GM12874 (cell line): Measurements from ENCODE around the gene EPS8L2.

Source experiments
- TF ChIP-seq, protein P1 (sequence below): IDR thresholded peaks from 2 replicates; pipeline ENCODE4 v1.5.1; 2011; ENCODE audit warnings: low read depth, mild to moderate bottlenecking, control low read depth, low read length, moderate library complexity; ENCODE audit not compliant: insufficient read depth

EPS8L2 gene

DNA sequence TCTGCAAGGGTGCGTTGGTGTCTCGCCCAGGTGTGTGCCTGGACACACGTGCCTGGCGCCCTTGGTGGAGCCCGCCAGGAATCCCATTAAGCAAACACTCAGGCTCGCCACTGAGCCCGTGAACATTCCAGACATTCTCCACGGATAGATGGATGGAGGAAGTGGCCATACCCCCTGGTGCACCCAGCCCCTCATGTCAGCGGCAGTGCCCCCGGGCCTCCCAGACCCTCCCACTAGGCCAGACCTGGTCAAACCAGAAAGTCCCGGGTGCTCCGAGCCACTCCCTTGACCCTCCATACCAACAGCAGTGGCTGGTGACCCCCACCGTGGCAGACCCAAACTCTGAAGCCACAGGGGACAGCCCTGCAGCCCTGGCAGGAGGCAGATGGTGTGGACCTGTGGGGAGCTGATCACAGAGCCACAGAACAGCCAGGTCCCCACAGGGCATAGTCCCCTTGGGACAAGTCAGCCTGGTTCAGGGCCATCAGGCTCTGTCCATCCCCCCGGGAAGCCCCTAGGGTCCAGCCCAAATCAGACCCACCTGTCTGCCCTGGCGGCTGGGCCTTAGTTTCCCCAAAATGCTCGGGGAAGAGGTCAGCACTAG is 1.9 kb downstream of the EPS8L2 start:
- TF ChIP-seq, protein P1, sequence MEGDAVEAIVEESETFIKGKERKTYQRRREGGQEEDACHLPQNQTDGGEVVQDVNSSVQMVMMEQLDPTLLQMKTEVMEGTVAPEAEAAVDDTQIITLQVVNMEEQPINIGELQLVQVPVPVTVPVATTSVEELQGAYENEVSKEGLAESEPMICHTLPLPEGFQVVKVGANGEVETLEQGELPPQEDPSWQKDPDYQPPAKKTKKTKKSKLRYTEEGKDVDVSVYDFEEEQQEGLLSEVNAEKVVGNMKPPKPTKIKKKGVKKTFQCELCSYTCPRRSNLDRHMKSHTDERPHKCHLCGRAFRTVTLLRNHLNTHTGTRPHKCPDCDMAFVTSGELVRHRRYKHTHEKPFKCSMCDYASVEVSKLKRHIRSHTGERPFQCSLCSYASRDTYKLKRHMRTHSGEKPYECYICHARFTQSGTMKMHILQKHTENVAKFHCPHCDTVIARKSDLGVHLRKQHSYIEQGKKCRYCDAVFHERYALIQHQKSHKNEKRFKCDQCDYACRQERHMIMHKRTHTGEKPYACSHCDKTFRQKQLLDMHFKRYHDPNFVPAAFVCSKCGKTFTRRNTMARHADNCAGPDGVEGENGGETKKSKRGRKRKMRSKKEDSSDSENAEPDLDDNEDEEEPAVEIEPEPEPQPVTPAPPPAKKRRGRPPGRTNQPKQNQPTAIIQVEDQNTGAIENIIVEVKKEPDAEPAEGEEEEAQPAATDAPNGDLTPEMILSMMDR = no peak

DNA sequence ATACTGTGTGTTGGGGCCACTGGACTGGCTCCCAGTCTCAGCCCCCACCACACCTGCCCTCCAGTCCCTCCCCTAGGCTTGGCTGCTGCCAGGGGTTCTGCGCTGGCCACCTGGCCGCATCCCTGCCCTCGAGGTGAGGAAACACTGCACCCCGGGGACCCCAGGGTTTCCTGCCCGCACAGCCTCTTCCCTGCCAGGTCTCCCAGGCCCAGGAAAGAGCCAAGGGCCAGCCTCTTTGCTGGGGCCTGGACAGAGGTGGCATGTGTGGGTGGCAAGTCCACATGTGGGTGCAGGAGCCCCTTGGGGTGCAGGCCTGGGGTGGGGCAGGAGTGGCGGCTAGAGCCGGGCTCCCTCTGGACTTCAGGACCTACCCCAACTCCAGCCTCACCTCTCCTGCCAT is 2.5 kb downstream of the EPS8L2 start:
- TF ChIP-seq, protein P1 = no peak

DNA sequence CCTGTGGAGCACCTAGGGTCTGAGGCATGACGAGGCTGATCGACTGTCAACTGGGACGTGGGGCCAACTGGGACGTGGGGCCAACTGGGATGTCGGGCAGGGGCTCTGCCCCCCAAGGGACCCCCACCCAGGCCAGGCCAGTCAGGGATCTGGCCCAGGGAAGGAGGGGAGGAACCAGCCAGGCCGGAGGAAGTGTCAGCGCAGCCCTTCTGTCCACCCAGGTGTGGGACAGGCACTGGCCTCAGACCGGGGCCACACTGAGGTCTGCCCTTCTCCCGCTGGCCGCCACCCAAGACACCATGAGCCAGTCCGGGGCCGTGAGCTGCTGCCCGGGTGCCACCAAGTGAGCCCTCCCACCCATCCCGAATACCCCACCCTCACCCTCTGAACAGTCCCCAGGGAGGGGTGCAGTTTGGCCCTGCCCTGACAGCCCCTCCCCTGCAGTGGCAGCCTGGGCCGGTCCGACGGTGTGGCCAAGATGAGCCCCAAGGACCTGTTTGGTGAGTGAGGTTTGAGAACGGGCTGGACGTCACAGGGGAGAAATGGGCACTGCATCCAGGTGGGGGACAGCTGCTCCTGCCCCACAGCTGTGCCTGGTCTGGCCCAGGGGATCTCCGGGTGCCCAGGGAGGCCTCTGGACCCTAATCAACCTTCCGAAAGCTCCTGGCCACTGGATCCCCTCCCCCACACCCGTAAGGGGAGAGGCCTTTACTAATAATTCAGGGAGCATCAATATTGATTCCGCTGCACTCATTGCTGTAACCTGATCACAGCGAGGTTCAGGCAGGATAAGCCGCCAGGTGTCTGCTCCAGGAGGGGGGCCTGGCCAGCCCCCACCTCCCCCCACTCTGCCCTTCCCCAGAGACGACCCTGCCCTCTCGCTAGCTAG is 3.3 kb downstream of the EPS8L2 start:
- TF ChIP-seq, protein P1 = no peak

DNA sequence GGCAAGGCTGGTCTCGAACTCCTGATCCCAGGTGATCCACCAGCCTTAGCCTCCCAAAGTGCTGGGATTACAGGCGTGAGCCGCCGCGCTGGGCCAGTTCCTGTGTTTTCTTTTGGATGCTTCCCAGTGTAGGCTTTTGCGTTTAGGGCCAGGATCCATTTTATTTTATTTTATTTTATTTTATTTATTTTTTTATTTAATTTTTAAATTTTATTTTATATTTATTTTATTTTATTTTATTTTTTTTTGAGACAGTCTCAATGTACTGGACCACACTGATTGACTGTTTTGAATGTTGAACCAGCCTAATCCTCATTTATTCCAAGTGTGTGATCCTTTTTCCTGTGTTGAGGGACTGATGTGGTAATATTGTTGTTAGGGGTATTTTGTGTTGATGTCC is 8.4 kb downstream of the EPS8L2 start:
- TF ChIP-seq, protein P1 = no peak

DNA sequence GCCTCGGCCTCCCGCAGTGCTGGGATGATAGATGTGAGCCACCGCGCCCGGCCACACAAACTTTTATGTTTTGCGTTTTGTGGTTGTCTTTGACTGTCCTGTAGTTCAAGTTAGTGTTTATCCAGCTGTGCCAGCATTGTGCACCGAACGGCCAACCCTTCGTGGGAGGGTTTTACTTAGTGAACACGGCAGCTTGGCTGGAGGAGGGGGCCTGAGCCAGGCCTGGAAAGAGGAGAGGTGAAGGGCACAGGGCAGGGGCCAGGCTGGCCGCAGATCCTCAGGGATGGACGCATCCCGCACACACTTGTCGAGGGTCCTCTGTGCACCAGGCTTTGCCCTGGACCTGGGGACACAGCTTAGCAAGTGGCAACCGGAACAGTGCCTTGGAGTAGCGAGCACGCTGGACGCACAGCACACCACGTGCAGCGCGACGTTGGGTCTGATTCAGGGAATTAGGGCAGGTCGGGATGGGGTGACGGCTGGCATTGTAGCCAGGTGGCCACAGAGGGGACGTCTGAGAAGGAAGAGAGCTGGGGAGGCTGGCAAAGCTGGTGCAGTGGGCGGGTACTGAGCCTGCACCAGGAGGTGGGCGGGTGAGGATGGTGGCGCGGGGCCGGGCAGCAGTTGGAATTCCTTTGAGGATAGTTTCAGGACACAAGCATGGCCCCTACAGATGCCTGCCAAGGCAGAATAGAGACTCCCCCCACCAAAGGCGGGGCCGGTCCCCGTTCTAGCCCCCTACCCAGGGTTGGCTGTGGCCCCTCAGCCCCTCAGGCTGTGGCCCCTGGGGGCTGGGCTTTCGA is 13.4 kb downstream of the EPS8L2 start:
- TF ChIP-seq, protein P1 = no peak

DNA sequence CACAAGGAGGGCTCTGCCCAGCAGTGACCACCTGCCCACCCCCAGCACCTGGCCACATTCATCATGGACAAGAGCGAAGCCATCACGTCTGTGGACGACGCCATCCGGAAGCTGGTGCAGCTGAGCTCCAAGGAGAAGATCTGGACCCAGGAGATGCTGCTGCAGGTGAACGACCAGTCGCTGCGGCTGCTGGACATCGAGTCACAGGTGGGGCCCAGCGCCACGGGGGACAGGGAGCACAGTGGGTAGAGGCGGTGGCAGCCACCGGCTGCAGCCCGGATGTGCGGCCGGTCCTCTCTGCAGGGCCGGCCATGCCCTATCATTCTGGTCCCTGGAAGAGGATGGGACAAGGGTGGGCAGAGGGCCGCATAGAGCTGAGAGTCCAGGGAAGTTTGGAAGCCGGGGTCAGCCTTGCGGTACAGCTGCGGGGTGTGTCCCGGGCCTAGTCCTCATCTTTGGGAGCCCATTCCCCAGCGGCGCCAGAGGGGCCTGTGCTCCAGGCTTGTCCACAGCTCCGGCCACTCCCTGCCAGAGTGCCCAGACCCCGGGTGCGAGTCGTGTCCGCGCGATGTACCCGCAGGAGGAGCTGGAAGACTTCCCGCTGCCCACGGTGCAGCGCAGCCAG is 14.1 kb downstream of the EPS8L2 start:
- TF ChIP-seq, protein P1 = no peak

DNA sequence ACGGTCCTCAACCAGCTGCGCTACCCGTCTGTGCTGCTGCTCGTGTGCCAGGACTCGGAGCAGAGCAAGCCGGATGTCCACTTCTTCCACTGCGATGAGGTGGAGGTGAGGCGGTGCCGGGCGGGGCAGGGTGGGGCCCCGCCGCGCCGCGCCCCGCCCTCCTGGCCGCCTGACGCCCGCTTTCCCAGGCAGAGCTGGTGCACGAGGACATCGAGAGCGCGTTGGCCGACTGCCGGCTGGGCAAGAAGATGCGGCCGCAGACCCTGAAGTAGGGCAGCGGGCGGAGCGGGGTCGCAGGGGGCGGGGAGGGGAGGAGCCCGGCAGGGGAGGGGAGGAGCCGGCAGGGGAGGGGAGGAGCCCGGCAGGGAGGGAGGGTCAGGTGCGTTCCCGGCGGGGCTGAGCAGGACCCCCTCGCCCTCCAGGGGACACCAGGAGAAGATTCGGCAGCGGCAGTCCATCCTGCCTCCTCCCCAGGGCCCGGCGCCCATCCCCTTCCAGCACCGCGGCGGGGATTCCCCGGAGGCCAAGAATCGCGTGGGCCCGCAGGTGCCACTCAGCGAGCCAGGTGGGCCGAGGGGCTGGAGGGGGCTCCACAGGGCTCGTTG is 14.7 kb downstream of the EPS8L2 start:
- TF ChIP-seq, protein P1 = no peak
